SK-N-MC (cell line): ENCODE measurements around the gene ACLY.

Source experiments
- DNase-seq: peaks from one replicate; pipeline ENCODE4 v3.0.0-alpha.2; 2011; ENCODE audit warnings: low read depth, low spot score
- H3K27ac ChIP-seq: fragments of 200-600 bp; sonication (generic); 2 replicates; pipeline ENCODE4 v1.5.1; 2016; ENCODE audit warnings: mixed run types
- H3K36me3 ChIP-seq: fragments of 200-600 bp; sonication (generic); 2 replicates; pipeline ENCODE4 v1.6.1; 2017; ENCODE audit warnings: antibody characterized with exemption, low read length, mixed read lengths; ENCODE audit not compliant: insufficient read depth
- H3K4me3 ChIP-seq: fragments of 200-600 bp; sonication (generic); 2 replicates; pipeline ENCODE4 v1.5.1; 2016
- H3K9ac ChIP-seq: fragments of 200-600 bp; sonication (generic); 2 replicates; pipeline ENCODE4 v1.8.0; 2017; ENCODE audit warnings: mixed run types, mixed read lengths; ENCODE audit not compliant: insufficient read length
- H3K9me3 ChIP-seq: fragments of 200-600 bp; sonication (generic); 2 replicates; pipeline ENCODE4 v1.6.1; 2017; ENCODE audit warnings: low read depth, mild to moderate bottlenecking, antibody characterized with exemption, low read length, moderate library complexity, mixed read lengths
- EZH2 ChIP-seq: fragments of 200-600 bp; sonication (generic); IDR thresholded peaks from one replicate; pipeline ENCODE4 v1.6.1; 2017; ENCODE audit warnings: antibody characterized with exemption
- FOXP2 ChIP-seq: optimal IDR thresholded peaks from 2 replicates; pipeline ENCODE3; 2011; ENCODE audit warnings: mild to moderate bottlenecking, moderate library complexity; ENCODE audit not compliant: insufficient read depth; ENCODE audit errors: extremely low read length, control extremely low read depth
- POLR2AphosphoS5 ChIP-seq: IDR thresholded peaks from 2 replicates; pipeline ENCODE4 v1.6.1; 2012; ENCODE audit warnings: mild to moderate bottlenecking, low read depth, low read length, borderline replicate concordance

Gene ACLY

DNA sequence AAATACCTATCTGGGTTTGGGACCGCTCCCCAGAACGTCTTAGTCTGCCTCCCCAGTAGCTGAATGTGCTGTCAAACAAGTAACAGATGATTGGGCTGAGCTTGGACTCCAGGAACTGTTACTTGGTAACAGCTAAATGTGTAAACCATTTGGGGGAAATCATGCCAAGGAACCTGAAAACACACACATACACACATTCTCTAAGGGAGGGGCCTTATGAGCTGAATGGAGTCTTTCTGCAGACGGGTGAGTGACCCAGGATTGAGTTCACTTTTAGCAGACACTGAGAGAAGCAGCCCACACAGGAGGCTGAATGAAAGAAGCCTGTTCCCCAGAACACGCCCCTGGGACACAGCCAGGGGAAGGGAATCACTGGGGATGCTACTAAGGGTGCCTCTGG lies 1.6 kb downstream of the ACLY start:
- Histone ChIP-seq H3K9ac (peak overlapping the region; percentile 91), H3K36me3 (peaks cover 17% of the 10 kb centered on the region), H3K9me3 (no peaks in the 10 kb centered on the region), H3K4me3 (peak overlapping the region; percentile 98), H3K27ac (no peak overlapping the region)
- no peak for TF ChIP-seq FOXP2
- TF ChIP-seq EZH2: no peak
- no peak for TF ChIP-seq POLR2AphosphoS5
- no peak for DNase-seq

DNA sequence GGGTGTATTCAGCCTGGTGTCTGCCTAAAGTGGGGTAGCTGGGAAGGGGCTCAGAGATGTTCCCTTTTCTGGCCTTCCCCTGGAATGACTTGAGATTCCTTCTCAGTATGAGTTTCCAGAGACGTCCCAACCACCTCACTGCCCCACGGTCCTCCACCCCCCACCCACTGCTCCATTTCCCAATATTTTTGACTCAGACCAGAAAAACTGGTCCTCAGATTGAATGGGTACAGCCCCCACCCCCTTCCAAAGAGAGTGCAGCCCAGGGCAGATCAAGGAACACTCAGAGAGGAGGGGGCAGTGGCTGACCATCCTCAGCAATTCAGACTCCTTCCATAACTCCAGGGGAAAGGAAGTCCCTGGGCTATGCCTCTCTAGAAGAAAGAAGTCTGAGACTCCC lies 3.2 kb downstream of the ACLY start:
- Histone ChIP-seq H3K9ac (peak overlapping the region; percentile 39), H3K27ac (peak overlapping the region; percentile 55), H3K36me3 (peaks cover 34% of the 10 kb centered on the region), H3K9me3 (no peaks in the 10 kb centered on the region), H3K4me3 (peak overlapping the region; percentile 39; the same call in 1 of the 2 replicates)
- TF ChIP-seq EZH2 (no peak), POLR2AphosphoS5 (no peak), FOXP2 (no peak)
- DNase-seq: no peak

DNA sequence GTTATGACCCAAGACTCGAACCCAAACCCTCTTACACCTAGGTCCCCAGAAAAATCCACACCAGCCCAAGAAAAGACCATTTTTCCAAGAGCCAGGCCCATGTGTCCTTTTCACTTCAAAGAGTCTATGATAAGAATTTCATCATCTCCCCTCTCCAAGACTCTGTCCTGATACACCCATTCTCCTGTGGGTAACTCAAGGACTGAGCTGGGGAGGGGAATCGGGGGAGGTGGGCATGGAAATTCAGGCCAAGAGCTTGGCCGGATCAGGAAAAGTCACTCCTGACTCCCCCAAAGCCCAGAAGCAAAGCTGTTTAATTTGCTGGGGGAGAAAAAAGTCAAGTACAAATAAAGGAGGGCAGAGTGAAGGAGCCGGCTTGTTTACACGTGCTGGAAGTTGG lies 3.7 kb downstream of the ACLY start:
- DNase-seq: no peak
- Histone ChIP-seq H3K36me3 (peaks cover 39% of the 10 kb centered on the region), H3K4me3 (peak overlapping the region; percentile 39; the same call in 1 of the 2 replicates), H3K9me3 (no peaks in the 10 kb centered on the region), H3K27ac (peak overlapping the region; percentile 55), H3K9ac (no peak overlapping the region)
- TF ChIP-seq POLR2AphosphoS5 (no peak), FOXP2 (no peak), EZH2 (no peak)

DNA sequence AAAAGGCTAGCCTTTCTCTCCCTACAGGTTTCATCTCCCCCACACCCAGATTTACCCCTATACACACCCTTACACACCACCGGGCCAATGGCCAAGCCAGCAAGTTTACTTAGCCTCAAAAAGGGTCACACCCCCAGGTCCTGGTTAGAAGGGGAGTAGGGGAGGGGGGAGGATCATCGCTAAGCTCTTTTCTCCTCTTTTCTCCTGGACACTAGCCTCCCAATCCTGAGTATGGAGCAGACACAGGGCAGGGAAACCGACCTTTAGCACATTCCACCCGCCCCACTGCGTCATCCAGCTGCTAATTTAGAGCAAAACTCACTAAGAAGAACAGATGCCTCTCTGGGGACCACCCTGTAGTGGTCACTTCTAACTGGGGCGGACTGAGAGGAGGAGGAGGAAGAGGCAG lies 4.4 kb downstream of the ACLY start:
- no peaks in the 10 kb centered on the region for H3K9me3 ChIP-seq
- H3K36me3 ChIP-seq: peaks cover 46% of the 10 kb centered on the region
- H3K4me3 ChIP-seq: 0 out of 2 replicates have a peak overlapping the region, but pooled peaks have one; percentile 26
- TF ChIP-seq POLR2AphosphoS5 (no peak), FOXP2 (no peak), EZH2 (no peak)
- no peak for DNase-seq
- H3K27ac ChIP-seq: peak overlapping the region; percentile 55; the same call in 1 of the 2 replicates
- H3K9ac ChIP-seq: peak overlapping the region; percentile 42

DNA sequence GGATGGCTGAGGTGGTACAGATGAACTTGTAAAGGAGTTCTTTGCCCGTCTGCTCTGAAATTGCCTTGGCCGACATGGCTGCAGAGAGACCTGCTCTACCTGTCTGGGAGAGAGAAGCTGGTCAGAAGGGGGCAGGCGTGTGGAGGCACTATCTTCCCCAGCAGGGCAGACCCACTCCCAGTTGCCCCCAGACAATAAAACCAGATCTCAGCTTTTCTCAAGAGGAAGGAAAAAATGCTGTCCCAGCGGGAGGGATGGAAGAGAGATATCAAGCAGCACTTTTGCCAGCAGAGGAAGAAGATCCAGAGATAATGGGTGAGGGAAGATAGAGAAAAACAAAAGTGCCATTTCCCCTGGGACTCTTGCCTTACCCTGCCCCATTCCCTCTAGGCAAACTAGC lies 5.0 kb downstream of the ACLY start:
- no peaks in the 10 kb centered on the region for H3K9me3 ChIP-seq
- 0 out of 2 replicates have a peak overlapping the region, but pooled peaks have one; percentile 55 for H3K27ac ChIP-seq
- H3K36me3 ChIP-seq: peaks cover 51% of the 10 kb centered on the region
- DNase-seq: no peak
- TF ChIP-seq EZH2: no peak
- no peak for TF ChIP-seq POLR2AphosphoS5
- no peak for TF ChIP-seq FOXP2
- no peak overlapping the region for H3K4me3 ChIP-seq
- no peak overlapping the region for H3K9ac ChIP-seq

DNA sequence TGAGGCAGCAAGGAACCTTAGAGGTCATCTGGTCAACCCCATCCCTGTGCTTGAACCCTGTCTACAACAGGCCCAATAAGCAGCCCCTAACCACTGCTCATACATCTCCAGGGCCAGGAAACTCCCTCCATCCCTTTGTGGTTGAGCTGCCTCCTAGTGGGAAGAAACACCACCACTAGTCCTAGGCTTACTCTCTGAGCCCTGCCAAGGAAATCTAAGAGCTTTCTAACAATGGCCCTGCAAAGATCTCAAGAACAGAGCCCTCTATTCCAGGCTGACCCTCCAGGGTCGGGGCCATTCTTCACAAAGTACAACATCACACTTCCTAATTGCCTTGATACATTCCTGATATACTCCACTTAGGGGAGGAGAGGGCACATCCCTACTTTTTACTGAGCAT lies 5.8 kb downstream of the ACLY start:
- Histone ChIP-seq H3K4me3 (no peak overlapping the region), H3K27ac (no peak overlapping the region), H3K36me3 (peaks cover 60% of the 10 kb centered on the region), H3K9ac (no peak overlapping the region), H3K9me3 (no peaks in the 10 kb centered on the region)
- no peak for TF ChIP-seq POLR2AphosphoS5
- no peak for TF ChIP-seq EZH2
- no peak for TF ChIP-seq FOXP2
- no peak for DNase-seq

DNA sequence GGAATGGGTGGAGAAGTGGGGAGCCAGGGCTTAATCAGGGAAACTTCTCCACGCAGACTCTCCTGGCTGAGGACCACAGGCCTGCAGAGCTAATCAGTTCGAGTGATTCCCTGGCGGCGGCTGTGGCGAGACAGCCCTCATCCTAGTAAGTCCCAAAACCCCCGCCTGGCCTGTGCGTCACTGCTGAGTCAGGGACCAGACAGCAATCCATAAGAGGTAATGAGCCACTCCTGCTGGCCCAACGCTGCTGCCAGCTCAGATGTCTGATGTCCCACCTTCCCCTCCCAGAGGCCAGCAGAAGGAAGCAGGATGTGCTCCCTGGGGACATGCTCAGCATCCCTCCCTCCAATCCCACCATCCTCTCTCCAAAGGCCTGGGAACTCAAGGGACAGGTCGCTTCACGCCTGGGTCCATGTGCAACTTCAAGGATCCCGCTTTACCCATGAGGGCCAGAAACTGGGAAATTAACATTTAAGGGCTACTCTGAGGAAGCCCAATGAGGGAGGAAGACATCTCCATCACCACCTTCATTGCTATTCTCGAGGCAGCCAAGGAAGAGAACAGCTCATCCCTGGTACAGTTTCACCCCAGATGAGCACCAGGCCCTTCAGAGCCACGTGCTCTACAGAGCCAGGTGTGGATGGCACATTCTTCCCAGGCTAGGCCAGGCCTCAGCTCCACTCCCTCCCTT lies 7.9 kb downstream of the ACLY start:
- TF ChIP-seq EZH2 (no peak), POLR2AphosphoS5 (no peak), FOXP2 (no peak)
- no peaks in the 10 kb centered on the region for H3K9me3 ChIP-seq
- H3K9ac ChIP-seq: no peak overlapping the region
- no peak overlapping the region for H3K27ac ChIP-seq
- H3K36me3 ChIP-seq: peaks cover 81% of the 10 kb centered on the region
- no peak overlapping the region for H3K4me3 ChIP-seq
- no peak for DNase-seq

DNA sequence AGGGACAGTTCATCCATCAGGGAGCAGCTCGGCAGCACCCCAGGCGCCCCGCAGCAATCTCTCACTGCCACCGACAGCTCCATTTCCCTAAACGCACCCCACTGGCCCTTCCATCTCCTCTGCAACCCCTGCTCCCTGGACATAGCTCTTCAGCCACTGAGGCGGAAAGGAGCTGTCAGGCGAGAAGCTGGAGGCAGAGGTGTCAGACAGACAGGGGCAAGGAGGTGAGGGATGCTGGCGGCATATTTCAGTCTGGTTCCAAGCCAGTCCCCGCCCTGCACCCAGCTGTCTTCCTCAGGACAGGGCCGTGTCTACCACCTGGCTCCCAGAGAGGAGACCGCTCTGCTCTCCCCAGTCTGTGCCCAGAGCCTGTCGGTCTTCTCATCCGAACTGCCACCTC lies 9.7 kb downstream of the ACLY start:
- Histone ChIP-seq H3K9me3 (no peaks in the 10 kb centered on the region), H3K36me3 (peaks cover 98% of the 10 kb centered on the region), H3K4me3 (no peak overlapping the region), H3K27ac (no peak overlapping the region), H3K9ac (no peak overlapping the region)
- TF ChIP-seq FOXP2 (no peak), EZH2 (no peak), POLR2AphosphoS5 (no peak)
- no peak for DNase-seq
